SK-N-SH treated with all-trans-retinoic acid at 6 μM for 48 hours (cell line): ENCODE measurements around the gene TMBIM6.

Experiments used
- ATAC-seq: fragments of 200-7000 bp; cut with Tn5 transposase; 3 replicates; pipeline ENCODE4 v1.9.1; 2020; ENCODE audit warnings: mild to moderate bottlenecking, moderate library complexity
- ARNTL ChIP-seq: fragments of 450-650 bp; formaldehyde crosslinking; IDR thresholded peaks from 2 replicates; pipeline ENCODE4 v1.5.0; 2020; ENCODE audit warnings: low read depth, mild to moderate bottlenecking, moderate library complexity, borderline replicate concordance
- BACH2 ChIP-seq: fragments of 250-450 bp; sonication (Bioruptor Pico); IDR thresholded peaks from 2 replicates; pipeline ENCODE4 v1.9.0; 2021; ENCODE audit warnings: mild to moderate bottlenecking, borderline replicate concordance
- CSDC2 ChIP-seq: fragments of 250-450 bp; sonication (Bioruptor Pico); IDR thresholded peaks from 2 replicates; pipeline ENCODE4 v1.5.0; 2020; ENCODE audit warnings: mild to moderate bottlenecking, moderate library complexity
- CSRNP3 ChIP-seq: fragments of 250-450 bp; sonication (Bioruptor Pico); IDR thresholded peaks from 2 replicates; pipeline ENCODE4 v1.5.1; 2021; ENCODE audit warnings: mild to moderate bottlenecking, moderate library complexity
- ESRRG ChIP-seq: fragments of 250-450 bp; sonication (Bioruptor Pico); IDR thresholded peaks from 2 replicates; pipeline ENCODE4 v1.6.1; 2021; ENCODE audit warnings: mild to moderate bottlenecking
- GLIS3 ChIP-seq: fragments of 250-450 bp; sonication (Bioruptor Pico); IDR thresholded peaks from 2 replicates; pipeline ENCODE4 v1.5.0; 2020; ENCODE audit warnings: mild to moderate bottlenecking, moderate library complexity
- ISL1 ChIP-seq: fragments of 250-450 bp; sonication (Bioruptor Pico); IDR thresholded peaks from 2 replicates; pipeline ENCODE4 v2.1.2; 2022; ENCODE audit warnings: mild to moderate bottlenecking, moderate library complexity
- OSR1 ChIP-seq: fragments of 250-450 bp; sonication (Bioruptor Pico); IDR thresholded peaks from 2 replicates; pipeline ENCODE4 v1.8.0; 2022; ENCODE audit warnings: moderate library complexity, mild to moderate bottlenecking, inconsistent platforms
- POU6F1 ChIP-seq: fragments of 250-450 bp; sonication (Bioruptor Pico); IDR thresholded peaks from 2 replicates; pipeline ENCODE4 v1.8.0; 2021; ENCODE audit warnings: low read depth, mild to moderate bottlenecking, moderate library complexity, borderline replicate concordance
- PPARA ChIP-seq: fragments of 250-450 bp; sonication (Bioruptor Pico); IDR thresholded peaks from 2 replicates; pipeline ENCODE4 v1.5.0; 2020; ENCODE audit warnings: mild to moderate bottlenecking, borderline replicate concordance
- TCF4 ChIP-seq: fragments of 250-450 bp; sonication (Bioruptor Pico); IDR thresholded peaks from 2 replicates; pipeline ENCODE4 v1.8.0; 2021; ENCODE audit warnings: mild to moderate bottlenecking, moderate library complexity, borderline replicate concordance
- TOX ChIP-seq: fragments of 250-450 bp; sonication (Bioruptor Pico); IDR thresholded peaks from 2 replicates; pipeline ENCODE4 v1.8.0; 2021; ENCODE audit warnings: mild to moderate bottlenecking, moderate library complexity, borderline replicate concordance
- TSHZ2 ChIP-seq: fragments of 250-450 bp; sonication (Bioruptor Pico); IDR thresholded peaks from 2 replicates; pipeline ENCODE4 v1.5.0; 2020; ENCODE audit warnings: mild to moderate bottlenecking, moderate library complexity
- ZC3H10 ChIP-seq: fragments of 250-450 bp; sonication (Bioruptor Pico); IDR thresholded peaks from 2 replicates; pipeline ENCODE4 v1.5.1; 2021; ENCODE audit warnings: mild to moderate bottlenecking, moderate library complexity
- ZFP3 ChIP-seq: fragments of 250-450 bp; sonication (Bioruptor Pico); IDR thresholded peaks from 2 replicates; pipeline ENCODE4 v1.5.0; 2020; ENCODE audit warnings: mild to moderate bottlenecking, moderate library complexity
- ZFP30 ChIP-seq: fragments of 450-650 bp; formaldehyde crosslinking; IDR thresholded peaks from 2 replicates; pipeline ENCODE4 v1.5.0; 2022; ENCODE audit warnings: mild to moderate bottlenecking, moderate library complexity
- ZNF70 ChIP-seq: fragments of 450-650 bp; formaldehyde crosslinking; IDR thresholded peaks from 2 replicates; pipeline ENCODE4 v1.5.0; 2020; ENCODE audit warnings: mild to moderate bottlenecking, moderate library complexity
- ZNF8 ChIP-seq: fragments of 450-650 bp; formaldehyde crosslinking; IDR thresholded peaks from 2 replicates; pipeline ENCODE4 v1.5.0; 2020; ENCODE audit warnings: mild to moderate bottlenecking, moderate library complexity
- TF ChIP-seq, protein P1 (sequence below): fragments of 250-450 bp; sonication (Bioruptor Pico); IDR thresholded peaks from 2 replicates; pipeline ENCODE4 v1.8.0; 2020; ENCODE audit warnings: mild to moderate bottlenecking, moderate library complexity, borderline replicate concordance
- TF ChIP-seq, protein P2 (sequence below): fragments of 250-450 bp; sonication (Bioruptor Pico); IDR thresholded peaks from 2 replicates; pipeline ENCODE4 v1.5.1; 2020; ENCODE audit warnings: low read depth, mild to moderate bottlenecking, moderate library complexity

Gene TMBIM6

GRCh38 chr12:49809381-49809905 lies 68.1 kb downstream of the TMBIM6 start:
- ATAC-seq: no peak
- TF ChIP-seq ZFP30 (CRISPR knock-in tag) (no peak), ZC3H10 (no peak), ISL1 (no peak), PPARA (no peak), POU6F1 (CRISPR knock-in tag) (no peak), ZFP3 (CRISPR knock-in tag) (no peak), CSDC2 (CRISPR knock-in tag) (no peak), GLIS3 (no peak), TOX (CRISPR knock-in tag) (no peak), TCF4 (CRISPR knock-in tag) (no peak), CSRNP3 (no peak), ZNF8 (no peak), TSHZ2 (no peak), BACH2 (CRISPR knock-in tag) (no peak), ARNTL (no peak), ESRRG (CRISPR knock-in tag) (no peak), ZNF70 (CRISPR knock-in tag) (no peak)
- TF ChIP-seq, protein P1, sequence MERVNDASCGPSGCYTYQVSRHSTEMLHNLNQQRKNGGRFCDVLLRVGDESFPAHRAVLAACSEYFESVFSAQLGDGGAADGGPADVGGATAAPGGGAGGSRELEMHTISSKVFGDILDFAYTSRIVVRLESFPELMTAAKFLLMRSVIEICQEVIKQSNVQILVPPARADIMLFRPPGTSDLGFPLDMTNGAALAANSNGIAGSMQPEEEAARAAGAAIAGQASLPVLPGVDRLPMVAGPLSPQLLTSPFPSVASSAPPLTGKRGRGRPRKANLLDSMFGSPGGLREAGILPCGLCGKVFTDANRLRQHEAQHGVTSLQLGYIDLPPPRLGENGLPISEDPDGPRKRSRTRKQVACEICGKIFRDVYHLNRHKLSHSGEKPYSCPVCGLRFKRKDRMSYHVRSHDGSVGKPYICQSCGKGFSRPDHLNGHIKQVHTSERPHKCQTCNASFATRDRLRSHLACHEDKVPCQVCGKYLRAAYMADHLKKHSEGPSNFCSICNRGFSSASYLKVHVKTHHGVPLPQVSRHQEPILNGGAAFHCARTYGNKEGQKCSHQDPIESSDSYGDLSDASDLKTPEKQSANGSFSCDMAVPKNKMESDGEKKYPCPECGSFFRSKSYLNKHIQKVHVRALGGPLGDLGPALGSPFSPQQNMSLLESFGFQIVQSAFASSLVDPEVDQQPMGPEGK (CRISPR knock-in tag): no peak
- TF ChIP-seq, protein P2, sequence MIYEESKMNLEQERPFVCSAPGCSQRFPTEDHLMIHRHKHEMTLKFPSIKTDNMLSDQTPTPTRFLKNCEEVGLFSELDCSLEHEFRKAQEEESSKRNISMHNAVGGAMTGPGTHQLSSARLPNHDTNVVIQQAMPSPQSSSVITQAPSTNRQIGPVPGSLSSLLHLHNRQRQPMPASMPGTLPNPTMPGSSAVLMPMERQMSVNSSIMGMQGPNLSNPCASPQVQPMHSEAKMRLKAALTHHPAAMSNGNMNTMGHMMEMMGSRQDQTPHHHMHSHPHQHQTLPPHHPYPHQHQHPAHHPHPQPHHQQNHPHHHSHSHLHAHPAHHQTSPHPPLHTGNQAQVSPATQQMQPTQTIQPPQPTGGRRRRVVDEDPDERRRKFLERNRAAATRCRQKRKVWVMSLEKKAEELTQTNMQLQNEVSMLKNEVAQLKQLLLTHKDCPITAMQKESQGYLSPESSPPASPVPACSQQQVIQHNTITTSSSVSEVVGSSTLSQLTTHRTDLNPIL (CRISPR knock-in tag): no peak

DNA sequence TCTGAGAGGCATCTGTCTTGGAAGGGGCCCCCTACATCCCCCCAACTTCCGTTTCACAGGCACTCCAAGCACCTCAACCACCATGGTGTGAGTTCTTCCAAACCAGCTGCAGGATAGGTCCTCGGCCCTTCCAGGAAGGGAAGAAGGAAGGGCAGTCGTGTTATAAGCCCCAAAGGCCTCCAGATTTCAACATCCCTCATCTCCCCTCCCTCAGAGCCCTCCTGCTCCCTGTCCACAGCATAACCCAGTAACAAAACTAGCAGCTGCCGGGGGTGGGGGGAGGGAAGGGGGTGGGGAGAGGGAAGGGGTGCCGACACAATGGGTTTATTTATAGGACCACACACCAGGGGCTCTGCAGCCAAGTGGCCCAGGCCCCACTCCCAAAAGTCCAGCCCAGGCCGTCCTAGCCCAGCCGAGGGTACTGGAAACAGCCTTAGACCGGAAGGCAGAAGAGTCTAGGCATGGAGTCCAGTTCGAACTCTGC lies 68.6 kb downstream of the TMBIM6 start:
- no peak for TF ChIP-seq TSHZ2
- no peak for TF ChIP-seq OSR1 (CRISPR knock-in tag)
- TF ChIP-seq, all 23 proteins: peak for 0
- no peak for ATAC-seq
